B cell (primary cell): Measurements from ENCODE around the gene OTOGL.

ENCODE experiments used
- CTCF ChIP-seq: fragments of 200-600 bp; IDR thresholded peaks from one replicate; pipeline ENCODE4 v1.8.0; 2022; ENCODE audit warnings: antibody characterized with exemption, mild to moderate bottlenecking
- EZH2 ChIP-seq: IDR thresholded peaks from 2 replicates; pipeline ENCODE4 v1.6.1; 2012; ENCODE audit warnings: borderline replicate concordance, low read depth, mild to moderate bottlenecking, moderate library complexity, low read length; ENCODE audit not compliant: insufficient read depth, poor library complexity, severe bottlenecking

- TF ChIP-seq CTCF = no peak
- no peak for TF ChIP-seq EZH2
Measured at GRCh38 chr12:80377140-80377794, 277.9 kb downstream of the OTOGL start.
